ENCODE data around the gene BTBD2. TPM values are rescaled to one million over a fixed set of nuclear protein-coding genes. Genes with fewer than 3 reads are reported as not detected.

The BTBD2 gene
- total and polyA plus RNA-seq, 10 of the 15 experiments (the other 5 are each of a cell fraction or from before 2014, with no cell fraction given), result 0.13 to 66.2 (median 10.4) TPM

DNA sequence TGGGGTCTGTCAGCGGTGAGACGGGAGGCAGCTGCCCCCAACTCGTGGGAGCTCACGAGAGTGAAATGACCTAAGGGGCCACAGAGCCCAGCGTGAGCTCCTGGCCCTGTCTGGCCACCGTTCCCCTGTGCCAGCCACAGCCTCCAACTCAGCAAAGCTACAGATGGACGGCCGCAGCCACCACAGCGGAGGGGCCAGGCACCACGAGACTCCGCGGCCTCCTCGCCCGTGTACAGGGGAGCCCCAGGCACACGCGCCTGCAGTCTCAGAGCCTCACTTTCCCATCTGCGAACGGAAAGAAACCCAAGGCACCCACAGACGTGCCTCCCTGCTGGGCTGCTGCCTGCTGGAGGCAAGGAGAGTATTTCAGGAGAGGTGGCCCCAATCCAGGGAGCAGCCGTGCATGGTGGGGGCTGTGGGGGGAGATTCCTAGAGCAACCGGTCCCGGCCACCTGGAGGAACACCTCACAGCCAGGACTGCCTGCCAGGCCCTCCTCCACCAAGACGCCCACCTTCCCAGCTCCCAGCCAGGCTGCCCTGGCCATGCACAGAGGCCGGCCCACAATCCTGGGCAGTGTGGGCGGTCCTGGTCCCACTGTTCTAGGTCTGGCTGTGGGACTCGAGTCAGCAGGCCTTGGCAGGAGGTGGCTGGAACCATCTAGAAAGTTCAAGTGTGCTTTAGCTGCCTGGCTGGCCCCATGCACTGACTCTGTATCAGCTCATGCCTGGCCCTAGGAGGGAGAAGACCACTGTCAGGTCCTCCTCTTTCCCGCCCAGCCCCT lies 33.6 kb upstream of the BTBD2 start (continued):
- TF ChIP-seq IKZF1 (conservative IDR thresholded peaks at IDR 0.05) (0 out of 2 replicates have a peak, but pooled peaks have one; percentile 18), TAF1 (IDR thresholded peaks at IDR 0.05; ENCODE audit: borderline replicate concordance, low read depth, low read length) (no peak), NFXL1 (IDR thresholded peaks at IDR 0.05; ENCODE audit: borderline replicate concordance) (no peak), CHD1 (IDR thresholded peaks at IDR 0.05; ENCODE audit: low read depth, low read length) (no peak)

DNA sequence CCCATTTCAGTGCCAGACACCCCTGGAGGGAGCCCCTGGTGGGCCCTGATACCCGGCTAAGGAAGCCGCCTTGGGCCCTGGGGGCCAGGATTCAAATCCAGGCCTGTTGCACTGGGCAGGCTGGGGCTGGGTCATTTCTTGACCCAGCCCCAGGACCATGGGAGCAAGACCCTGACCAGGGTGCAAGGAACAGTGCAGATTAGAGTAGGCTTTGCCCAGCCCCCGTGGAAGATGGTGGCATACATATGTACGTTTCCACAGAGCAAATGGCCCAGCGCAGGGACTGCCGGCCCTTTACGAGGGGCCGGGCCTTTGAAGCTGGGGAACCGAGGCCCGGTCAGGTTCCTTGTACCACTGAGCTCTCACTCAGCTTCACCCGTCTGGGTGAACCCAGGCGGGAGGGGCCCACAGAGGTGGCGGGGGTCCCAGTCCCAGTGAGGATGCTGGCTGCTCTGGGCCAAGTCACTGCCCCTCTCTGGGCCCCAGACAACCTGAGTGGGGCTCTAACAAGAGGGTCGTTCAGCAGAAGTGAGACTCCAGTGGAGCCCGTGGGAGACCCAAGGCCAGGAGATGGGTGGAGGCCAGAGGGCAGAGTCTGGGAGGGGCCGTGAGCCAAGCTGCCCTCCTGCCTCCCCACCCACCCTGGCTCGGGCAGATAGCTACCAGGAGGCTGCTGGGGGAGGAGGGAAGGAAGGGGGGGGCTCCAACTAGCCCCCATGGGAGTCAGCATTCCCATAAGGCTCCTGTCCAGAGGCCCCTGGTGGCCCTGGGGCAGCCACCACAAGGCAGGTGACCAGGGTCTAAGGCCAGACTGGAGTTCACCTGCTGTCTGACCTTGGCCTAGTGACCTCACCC lies 32.8 kb upstream of the BTBD2 start:
- peaks cover 63% of the 10 kb centered on the region for H3K79me2 ChIP-seq (ENCODE audit: control insufficient read depth, insufficient read depth, low read length)
- no peaks in the 10 kb centered on the region for H3K27me3 ChIP-seq (replicated peaks in 1 of 2; ENCODE audit: control insufficient read depth in 2 of 2, insufficient read depth in 2 of 2, low read length in 1 of 2)
- intact Hi-C loops (cut with micrococcal nuclease; ENCODE audit: unreplicated experiment) (no loop called here), in situ Hi-C loops (cut with MboI) (no loop called here)
- WGBS (ENCODE audit: insufficient coverage, insufficient replicate concordance, low lambda C conversion rate, missing lambda C conversion rate), result 12% methylated on average over 16 of the region's 17 CpGs
- H4K20me1 ChIP-seq (ENCODE audit: control insufficient read depth, insufficient read depth), result peaks cover 14% of the 10 kb centered on the region
- H3K27ac ChIP-seq (ENCODE audit: control insufficient read depth, insufficient read depth), result peak overlapping the region; percentile 40
- peak overlapping the region; percentile 18 for H3K9ac ChIP-seq (ENCODE audit: control insufficient read depth, insufficient read depth, low read length)
- H3K4me2 ChIP-seq (ENCODE audit: control insufficient read depth, insufficient read depth), result peak overlapping the region; percentile 91
- ChIA-PET CTCF (interaction anchor here (0.9 to 2.3 kb wide), 7 partner anchors 13 to 151 kb away, joined by 3 to 7 read pairs (median 4); partner anchors contain the start of gene MOB3A), SMC1A (ENCODE audit: uncharacterized antibody, unreplicated experiment) (interaction anchor here (0.8 to 2.2 kb wide), 4 partner anchors 19 to 47 kb away, joined by 3 to 9 read pairs (median 4); no protein-coding TSS in a partner anchor), POLR2A (interaction anchor here (0.6 to 1.8 kb wide), 5 partner anchors 12 to 45 kb away, joined by 3 to 11 read pairs (median 4); no protein-coding TSS in a partner anchor), RAD21 (ENCODE audit: unreplicated experiment) (no interaction called here)
- H3K4me3 ChIP-seq, result peak overlapping the region; percentile 83
- no peaks in the 10 kb centered on the region for H3K9me3 ChIP-seq (replicated peaks; ENCODE audit: control insufficient read depth, insufficient read depth, low read length)
- peaks cover 4 to 12% of the 10 kb centered on the region in 2 experiments; a peak in 3 of 4 replicates for H3K36me3 ChIP-seq (ENCODE audit: control insufficient read depth in 2 of 2, insufficient read depth in 2 of 2, low read length in 1 of 2)
- H2AFZ ChIP-seq (ENCODE audit: control insufficient read depth, low read depth, low read length), result no peak overlapping the region
- ATAC-seq, result no peak
- H3K4me1 ChIP-seq (ENCODE audit: control insufficient read depth, insufficient read depth, low read length), result peaks cover 42% of the 10 kb centered on the region
- no TSS peak for BruUV-seq (replicated peaks)
- no peak for DNase-seq (ENCODE audit: low read depth, low spot score)
- FAIRE-seq, result no peak
- TF ChIP-seq MTA2 (IDR thresholded peaks at IDR 0.05; ENCODE audit: low read depth) (no peak), PAX5 (IDR thresholded peaks at IDR 0.05; ENCODE audit: borderline replicate concordance, low read depth, low read length) (no peak), NR2F1 (conservative IDR thresholded peaks at IDR 0.05) (peak; percentile 76; the same call in 1 of the 2 replicates), BACH1 (IDR thresholded peaks at IDR 0.05; ENCODE audit: borderline replicate concordance) (no peak), MEF2A (IDR thresholded peaks at IDR 0.05; ENCODE audit: insufficient read depth, low read depth, low read length) (no peak), GABPA (IDR thresholded peaks at IDR 0.05; ENCODE audit: low read depth) (no peak), KLF5 (IDR thresholded peaks at IDR 0.05; ENCODE audit: partially characterized antibody) (no peak), NR2C1 (IDR thresholded peaks at IDR 0.05) (0 out of 2 replicates have a peak, but pooled peaks have one; percentile 8), KAT2A (conservative IDR thresholded peaks at IDR 0.05; ENCODE audit: control insufficient read depth, low read depth, low read length) (no peak)
- TF ChIP-seq, protein P1, sequence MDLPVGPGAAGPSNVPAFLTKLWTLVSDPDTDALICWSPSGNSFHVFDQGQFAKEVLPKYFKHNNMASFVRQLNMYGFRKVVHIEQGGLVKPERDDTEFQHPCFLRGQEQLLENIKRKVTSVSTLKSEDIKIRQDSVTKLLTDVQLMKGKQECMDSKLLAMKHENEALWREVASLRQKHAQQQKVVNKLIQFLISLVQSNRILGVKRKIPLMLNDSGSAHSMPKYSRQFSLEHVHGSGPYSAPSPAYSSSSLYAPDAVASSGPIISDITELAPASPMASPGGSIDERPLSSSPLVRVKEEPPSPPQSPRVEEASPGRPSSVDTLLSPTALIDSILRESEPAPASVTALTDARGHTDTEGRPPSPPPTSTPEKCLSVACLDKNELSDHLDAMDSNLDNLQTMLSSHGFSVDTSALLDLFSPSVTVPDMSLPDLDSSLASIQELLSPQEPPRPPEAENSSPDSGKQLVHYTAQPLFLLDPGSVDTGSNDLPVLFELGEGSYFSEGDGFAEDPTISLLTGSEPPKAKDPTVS (IDR thresholded peaks at IDR 0.05; ENCODE audit: low read depth, low read length), result no peak
- TF ChIP-seq, protein P2, sequence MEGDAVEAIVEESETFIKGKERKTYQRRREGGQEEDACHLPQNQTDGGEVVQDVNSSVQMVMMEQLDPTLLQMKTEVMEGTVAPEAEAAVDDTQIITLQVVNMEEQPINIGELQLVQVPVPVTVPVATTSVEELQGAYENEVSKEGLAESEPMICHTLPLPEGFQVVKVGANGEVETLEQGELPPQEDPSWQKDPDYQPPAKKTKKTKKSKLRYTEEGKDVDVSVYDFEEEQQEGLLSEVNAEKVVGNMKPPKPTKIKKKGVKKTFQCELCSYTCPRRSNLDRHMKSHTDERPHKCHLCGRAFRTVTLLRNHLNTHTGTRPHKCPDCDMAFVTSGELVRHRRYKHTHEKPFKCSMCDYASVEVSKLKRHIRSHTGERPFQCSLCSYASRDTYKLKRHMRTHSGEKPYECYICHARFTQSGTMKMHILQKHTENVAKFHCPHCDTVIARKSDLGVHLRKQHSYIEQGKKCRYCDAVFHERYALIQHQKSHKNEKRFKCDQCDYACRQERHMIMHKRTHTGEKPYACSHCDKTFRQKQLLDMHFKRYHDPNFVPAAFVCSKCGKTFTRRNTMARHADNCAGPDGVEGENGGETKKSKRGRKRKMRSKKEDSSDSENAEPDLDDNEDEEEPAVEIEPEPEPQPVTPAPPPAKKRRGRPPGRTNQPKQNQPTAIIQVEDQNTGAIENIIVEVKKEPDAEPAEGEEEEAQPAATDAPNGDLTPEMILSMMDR (IDR thresholded peaks at IDR 0.05 in 2 of 3, conservative IDR thresholded peaks at IDR 0.05 in 1 of 3; ENCODE audit: control insufficient read depth in 2 of 3, extremely low read depth in 1 of 3, insufficient read depth in 1 of 3, low read depth in 3 of 3, low read length in 3 of 3), result no peak
